Renal cortex interstitium (tissue), 11 donors: ENCODE results near the gene TMA7. TPM values are rescaled to one million over a fixed set of nuclear protein-coding genes. Genes with fewer than 3 reads are reported as not detected.

Source experiments
- DNase-seq, 11 donors: peaks; one replicate each; pipeline ENCODE4 v3.0.0-alpha.2; 2013; ENCODE audit warnings: low read depth in 9 of 11, low spot score in 4 of 11; ENCODE audit errors: extremely low read depth in 1 of 11
- polyA plus RNA-seq, 3 donors: library from polyadenylated mRNA; unstranded; fragments of 120-200 nt; gene quantifications; one replicate each; pipeline ENCODE4 v1.2.1, GENCODE V29; 2013; ENCODE audit not compliant: insufficient read length in 3 of 3

TMA7 gene
- polyA plus RNA-seq, 3 donors = 264 to 326 (median 318) TPM

DNA sequence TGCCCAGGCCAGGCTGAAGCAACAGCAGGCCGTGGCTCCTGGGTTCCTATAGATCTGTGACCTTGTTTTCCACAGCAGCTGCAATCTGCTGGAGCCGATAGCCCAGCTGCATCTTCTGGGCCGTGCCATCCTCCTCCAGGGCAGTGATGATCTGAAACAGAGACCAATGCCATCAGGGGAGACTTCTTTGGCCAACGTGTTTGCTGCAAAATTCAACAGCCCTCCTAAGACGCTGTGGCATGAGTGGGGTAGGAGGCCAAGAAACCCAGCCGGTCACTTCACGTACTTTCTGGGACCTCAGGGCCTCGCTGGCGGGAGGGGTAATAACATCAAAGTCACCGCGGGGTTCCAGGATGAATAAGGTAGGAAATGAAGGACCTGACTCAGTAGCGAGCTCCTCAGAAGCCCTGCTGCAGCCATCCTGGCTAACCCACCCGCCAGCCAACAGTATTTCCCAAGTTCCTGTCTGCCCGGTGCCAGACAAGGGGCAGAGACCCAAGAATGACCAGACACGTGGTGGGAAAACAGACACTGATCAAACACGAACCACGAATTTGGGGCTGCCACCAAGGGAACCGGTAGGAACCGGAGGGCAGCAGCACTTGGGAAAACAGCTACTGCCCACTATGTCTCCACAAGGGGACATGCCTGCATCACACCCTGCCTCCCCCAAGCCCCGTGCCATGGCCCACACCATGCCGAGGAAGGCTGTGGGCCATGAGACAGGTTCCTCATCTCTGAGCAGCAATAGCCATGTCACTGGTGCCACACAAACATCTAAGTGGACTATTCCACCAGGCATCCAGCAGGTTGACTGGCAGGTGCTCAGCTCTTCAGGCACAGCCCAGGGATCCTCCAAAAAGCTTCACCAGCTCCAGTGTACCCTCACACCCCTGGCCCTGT, 35.4 kb upstream of the TMA7 start:
- DNase-seq = no peak

DNA sequence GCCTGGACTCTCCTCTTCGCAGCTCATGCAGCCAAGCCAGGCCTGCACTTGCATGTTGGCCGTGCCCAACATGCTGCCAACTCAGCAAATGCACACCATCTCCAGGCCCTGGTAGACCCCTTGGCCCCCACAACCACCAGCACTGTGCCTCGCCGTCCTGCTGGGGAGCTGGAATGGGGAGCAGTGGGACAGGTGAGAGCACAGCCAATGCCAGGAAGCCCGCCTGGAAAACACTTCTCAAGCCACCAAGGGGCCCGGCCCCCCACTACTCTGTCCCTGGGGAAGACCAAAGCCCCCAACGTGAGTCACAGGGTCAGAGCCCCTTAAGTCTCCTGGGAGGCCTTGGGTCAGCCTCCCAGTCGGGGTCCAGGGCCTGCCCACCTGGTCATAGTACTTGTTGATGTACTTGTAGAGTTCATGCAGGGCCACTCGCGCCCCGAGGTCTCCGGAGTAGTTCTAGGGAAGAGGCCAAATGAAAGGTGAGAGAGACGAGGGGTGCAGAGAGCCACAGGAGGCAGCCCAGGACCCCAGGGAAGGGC, 34.6 kb upstream of the TMA7 start:
- DNase-seq = no peak

DNA sequence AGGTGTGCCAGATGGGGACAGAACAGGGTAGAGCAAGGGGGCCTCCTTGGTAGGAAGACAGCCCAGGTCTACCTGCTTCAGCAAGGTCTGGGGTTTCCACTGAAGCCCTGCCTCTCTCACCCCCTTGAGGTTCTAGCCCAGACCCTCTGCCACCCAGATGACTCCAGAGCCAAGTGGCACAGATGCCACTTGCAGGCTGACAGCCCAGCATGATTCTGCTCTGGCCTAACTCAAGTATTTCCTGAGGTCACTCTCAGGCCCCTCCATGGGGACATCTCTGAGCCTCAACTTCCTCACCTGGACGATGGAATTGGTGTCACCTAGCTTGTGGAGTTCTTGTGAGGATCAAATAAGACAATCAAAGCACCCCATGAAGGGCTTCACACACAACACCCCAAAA, 34.1 kb upstream of the TMA7 start:
- DNase-seq = no peak

DNA sequence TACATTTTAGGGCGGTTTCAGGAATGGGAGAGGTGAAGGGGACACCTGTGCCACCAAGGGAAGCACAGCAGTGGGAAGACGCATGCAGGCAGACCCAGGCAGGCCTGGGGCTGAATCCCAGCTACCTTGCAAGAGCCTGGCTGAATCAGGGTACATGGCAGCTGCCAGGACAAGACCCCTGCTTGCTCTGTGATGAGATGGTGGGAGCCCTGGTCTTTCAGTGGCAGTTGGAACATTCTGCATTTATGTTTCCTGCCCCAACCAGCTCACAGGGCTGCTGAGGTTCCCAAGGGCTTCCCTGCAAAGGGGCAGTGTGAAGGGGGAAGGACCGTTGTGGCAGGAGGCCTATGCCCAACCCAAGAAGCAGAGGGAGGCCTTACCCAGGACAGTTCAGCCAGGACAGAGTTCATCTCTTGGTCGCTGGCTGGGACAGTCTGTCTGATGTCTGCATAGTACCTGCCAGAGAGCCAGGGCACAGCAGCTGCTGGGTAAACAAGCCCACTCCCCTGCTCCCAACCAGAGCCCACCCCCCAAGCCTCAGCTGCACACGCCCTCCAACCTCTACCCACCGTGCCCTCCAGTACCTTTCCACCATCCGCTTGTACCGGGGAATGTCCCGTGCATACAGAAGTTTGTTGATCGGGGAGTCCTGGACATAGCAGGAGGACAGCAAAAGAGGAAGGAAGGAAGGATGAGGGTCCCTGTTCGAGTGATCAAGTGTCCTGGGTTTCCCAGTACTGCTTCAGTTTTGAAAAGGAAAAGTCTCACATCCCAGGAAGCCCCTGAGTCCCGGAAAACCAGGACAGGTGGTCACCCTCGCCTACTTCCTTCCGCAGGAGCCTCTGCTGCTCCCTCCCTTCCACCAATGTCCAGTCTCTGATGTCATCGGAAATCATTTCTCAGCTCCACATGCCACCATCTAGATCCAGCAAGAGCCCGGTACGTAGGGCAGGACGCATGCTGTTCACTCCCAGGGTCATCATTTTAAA, 33.3 kb upstream of the TMA7 start:
- no peak for DNase-seq

DNA sequence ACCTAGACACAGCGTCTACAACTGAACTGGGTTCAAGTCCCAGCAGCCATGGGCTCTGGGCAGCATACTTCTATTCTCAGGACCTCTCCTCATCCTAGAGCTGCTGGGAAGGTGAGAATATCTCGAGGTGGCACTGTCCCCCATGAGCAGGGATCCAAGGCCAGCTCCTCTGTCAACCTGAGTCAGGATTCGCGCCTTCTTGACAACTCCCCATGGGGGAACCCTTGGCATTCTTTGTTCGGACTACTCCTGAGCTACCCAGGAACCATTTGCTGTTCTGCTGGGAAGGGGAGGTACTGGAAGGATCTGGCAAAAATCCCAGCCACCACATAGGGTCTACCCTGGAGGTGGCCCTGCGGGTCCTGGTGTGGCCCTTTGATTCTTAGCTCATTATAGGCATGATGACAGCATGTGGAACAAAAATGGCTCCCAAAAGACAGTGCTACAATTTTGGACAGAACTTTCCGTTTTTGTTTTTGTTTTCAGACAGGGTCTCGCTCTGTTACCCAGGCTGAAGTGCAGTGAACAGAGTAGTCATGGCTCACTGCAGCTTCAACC, 32.4 kb upstream of the TMA7 start:
- DNase-seq = no peak

DNA sequence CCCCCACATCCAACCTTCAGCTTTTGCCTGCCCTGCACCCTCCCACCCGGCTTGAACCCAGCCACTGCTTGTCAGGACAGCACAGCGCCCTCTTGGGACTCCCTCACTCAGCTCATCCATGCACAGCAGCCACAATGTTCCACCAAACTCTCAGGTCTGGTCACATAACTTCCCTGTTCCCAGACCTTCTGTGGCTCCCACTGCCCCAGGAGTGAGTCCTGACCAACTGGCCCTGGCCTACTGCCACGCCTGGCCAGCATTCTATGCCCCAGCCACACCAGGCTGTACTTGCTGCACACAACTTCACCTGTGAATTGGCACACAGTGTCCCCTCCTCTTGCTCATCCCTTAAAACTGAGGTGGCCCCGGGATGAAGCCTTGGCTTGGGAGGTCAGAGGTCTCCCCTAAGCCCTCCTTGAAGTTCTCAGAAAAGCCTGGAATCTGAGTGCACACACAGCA, 31.2 kb upstream of the TMA7 start:
- DNase-seq = no peak

DNA sequence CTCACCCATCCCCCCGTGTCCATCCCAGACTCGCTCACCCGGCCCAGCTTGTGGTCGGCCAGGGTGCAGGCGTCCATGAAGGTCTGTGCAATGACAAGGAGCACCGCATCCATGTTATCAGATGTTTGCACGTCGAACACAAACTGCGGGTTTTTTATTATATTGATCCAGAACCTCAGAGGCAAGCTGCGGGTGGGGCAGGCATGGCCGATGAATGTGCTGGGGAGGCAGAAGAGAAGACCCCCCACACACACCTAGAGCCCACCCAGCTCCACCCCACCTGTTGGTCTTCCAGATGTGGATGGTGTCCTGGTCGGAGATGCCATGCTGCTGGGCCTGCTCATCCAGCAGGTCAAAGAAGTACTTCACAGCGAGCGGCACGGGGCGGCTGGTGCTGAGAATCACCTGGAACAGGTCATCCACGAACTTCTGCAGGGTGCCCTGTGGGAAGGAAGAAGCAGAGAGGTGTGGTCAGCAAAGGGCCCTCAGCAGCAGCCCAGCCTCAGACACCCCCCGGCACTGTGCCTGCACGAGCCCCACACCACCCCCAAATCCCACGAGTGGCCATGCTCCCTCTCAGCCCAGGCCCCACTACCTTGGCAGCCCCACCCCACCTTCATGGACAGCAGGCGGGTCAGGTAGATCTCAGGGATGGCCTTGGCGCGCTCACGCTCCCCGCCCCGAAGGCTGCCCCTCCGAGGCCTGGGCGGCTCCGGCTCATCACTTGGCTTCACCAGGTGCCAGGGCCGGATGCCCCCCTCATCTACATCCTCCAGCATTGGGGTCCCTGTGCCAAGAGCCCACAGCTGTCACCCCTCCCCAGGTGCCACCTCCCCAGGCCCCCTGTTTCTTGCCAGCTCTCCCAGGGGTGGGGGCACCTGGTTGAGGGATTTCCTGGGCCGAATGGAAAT, 30.5 kb upstream of the TMA7 start:
- no peak for DNase-seq

DNA sequence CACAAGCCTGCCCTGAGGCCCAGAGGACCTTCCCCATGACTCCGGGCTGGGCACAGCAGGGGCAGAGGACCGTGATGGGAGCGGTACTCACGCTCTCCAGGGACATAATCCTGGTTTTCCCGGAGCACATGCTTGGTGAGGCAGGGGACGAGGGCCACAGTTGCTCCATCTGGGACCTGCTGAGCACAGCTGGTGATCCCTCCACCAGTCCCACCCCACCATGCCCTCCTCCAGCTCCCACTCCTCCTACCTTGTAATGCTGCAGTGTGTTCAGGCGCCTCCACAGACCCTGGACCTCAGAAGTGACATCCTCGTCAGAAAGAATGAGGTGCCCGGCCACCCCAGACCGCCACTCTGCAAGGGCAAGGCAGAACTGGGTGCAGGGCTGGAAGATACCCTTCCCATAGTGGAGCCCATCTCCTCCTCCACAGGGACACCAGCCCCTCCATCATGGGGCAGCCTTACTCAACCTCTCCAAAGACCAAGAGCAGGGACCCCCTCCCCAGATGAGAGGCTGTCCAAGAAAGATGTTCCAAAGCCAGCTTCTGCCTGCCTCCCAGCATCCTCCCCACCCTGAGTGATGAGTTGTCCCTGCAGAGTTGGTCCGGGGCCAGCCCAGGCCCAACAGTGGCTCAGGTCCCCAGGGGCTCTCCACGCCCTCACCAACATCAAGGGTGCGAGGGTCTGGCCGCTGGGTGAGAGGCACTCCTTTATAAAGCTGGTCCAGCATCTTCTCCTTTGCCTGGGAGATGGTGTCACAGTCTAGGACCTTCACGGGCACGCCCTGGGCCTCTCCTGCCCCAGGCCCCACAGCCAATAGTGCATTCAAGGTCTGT, 29.6 kb upstream of the TMA7 start:
- DNase-seq = no peak

DNA sequence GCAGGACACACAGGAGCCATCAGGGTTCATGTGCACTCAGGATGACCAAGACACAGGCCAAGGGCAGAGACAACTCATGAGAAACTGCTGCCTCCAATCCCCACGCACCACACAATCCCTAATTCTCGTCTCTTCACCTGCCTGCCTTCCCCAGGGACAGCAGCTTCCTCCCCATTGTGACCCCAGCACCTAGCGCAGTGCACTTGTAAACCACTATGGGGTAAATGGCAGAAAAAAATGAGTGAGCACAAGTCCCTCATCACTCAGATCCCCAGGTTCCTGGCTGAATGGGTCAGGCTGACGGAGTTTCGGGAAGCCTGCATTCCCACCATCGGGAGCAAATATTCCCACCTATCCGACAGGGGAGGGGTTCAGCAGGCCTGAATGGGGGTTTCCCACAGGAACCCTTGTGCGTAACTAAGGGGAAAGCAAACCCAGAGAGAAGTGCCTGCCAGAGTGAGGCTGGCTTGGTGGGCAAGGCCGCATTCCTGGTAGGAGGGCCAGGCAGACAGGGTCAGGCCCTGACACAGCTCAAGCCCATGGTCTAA, 28.9 kb upstream of the TMA7 start:
- no peak for DNase-seq

DNA sequence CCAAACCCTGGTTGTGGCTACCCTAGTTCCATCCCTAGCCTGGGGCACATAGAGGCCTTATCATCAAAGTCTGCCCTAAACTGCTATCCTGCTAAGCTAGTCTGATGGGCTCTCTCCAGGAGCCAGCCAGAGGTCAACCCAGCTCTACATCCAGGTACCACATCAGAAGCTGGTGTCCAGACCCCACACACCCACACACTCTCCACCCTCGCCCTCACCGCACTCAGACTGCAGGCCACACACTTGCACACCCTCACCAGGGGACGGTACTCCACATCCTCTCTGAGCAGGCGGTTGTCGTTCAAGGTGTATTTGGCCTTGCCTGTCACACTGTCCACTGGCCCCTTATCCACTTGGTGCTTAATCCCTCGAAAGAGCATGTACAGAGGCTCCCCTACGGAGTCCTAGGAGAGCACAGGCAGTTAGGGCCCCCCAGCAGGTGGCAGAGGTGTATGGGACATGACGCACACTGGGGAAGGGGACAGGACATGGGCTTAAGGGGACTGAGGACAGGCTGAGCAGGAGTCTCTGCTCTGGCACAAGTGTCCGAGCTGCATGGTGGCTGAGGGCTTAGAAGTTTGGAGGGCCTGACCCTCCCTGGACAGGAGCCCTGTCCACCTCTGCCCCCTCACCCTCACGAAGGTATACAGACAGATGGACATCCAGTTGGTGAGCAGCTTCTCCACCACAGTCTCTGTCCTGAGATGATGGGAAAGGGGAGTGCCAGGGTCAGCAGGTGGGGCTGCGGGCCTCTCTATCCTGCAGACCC, 28.3 kb upstream of the TMA7 start:
- no peak for DNase-seq

DNA sequence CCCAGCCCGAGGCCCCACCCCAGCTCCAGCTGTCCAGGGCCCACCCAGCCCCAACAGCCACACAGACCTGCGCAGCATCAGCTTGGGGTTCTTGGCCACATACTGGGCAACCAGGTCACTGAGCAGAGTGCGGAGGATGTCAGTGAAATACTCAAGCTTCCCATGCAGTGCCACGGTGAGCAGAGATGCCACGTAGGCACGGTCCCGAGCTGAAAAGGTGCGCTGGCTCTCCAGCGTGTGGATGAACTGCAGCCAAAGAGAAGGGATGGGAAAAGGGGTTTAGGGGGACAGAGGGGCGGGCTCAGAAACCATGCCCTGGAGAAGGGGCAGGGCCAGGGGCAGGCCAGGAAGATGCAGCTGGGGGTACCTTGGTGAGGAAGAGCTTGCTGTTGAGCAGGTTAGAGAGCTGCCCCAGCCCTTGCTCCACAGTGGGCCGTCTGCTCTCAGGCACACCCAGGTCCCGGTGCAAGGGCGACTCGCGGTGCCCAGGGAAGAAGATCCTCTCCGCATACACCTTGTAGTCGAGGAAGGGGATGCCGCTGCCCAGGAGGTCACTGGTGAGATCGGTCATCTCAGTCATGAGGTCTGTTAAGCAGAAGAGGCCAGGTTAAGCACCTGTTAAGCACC, 27.6 kb upstream of the TMA7 start:
- no peak for DNase-seq

DNA sequence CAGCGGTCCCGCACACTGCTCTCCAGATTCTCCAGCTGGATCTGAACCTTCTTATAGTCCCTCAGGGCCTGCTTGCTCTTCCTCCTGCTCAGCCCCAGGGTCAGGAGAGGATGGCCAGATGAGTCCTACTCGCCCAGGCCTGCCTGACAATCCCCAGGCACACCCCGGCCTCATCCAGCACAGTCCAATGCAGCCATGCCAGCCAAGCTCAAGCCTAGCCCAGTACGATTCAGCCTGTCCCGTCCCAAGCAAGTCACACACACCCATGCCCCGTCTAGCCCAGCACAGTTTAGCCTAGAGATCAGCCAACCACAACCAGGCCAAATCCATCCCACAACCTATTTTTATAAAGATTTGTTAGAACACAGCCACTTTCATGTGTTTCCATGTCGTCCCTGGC, 27.0 kb upstream of the TMA7 start:
- DNase-seq = no peak

DNA sequence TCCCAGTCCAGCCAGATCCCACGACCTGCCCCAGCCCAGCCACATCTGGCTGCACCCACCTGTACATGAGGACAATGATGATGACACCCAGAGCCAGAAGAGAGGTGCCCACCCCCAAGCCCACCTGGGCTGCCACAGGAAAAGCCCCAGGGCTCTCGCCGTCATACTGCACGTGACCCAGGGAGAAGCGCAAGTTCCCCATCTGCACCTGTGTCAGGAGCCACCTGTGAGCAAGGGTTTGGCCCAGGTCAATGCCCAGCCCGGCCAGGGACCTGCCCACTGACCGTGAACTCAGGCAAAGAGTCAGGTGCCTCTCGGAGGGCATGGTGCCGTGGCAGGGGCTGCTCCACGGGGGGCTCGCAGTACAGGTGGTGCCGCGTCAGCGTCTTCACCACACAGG, 26.4 kb upstream of the TMA7 start:
- DNase-seq = no peak

DNA sequence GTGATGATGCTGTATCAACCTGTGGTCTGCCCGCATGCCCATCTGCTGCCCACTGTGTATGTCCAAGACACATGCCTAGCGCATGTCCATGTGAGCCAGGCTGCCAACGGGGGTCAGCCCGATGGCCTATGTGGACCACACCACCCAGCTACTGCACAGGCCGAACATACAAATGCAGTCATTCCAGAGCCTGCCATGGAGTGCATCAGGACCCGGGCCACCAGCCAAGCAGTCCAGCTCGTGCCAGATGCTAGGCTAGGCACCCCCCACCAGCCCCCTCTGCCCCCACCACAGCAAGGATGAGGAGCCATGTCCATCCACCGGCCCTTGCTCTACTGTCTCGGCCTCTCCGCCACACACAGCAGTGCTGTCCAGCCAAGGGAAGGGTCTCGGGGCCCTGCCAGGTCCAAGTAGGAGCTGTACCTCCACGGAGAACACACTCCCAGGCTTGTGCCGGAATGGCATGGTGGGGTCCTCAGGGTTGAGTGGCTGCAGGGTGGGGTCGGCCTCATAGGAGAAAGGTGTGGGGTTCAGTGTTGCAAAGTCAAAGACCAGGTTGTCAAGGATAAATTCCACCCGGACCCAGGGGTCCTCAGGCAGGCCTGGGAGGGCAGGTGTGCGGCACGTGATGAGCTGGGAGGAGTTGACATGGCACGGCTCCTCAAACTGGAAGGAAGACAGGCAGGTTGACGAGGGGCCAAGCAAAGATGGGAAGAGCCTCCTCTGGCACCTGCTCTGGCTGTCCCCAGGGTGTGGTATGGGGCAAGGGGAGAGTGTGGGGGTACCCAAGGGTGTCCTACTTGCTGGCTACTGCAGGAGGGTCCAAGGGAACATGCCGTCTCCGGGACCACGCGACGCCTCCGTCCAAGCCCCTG, 25.4 kb upstream of the TMA7 start:
- DNase-seq = no peak
